ENCODE results near the gene PRR12.

GRCh38 chr19:49553451-49554271 lies 37.3 kb upstream of the PRR12 start:
- TF ChIP-seq PAX5 (IDR thresholded peaks at IDR 0.05; ENCODE audit: insufficient read depth, low read length, severe bottlenecking): no peak
- TF ChIP-seq POLR2AphosphoS5 (IDR thresholded peaks at IDR 0.05; ENCODE audit: low read depth, low read length): no peak
- no peak for TF ChIP-seq POLR2A (IDR thresholded peaks at IDR 0.05; ENCODE audit: low read depth, low read length)
- TF ChIP-seq SPI1 (IDR thresholded peaks at IDR 0.05; ENCODE audit: low read depth, low read length): no peak

All from GM12891 (cell line).